ENCODE data around the gene RBL1.

RBL1 gene

GRCh38 chr20:37119356-37120036, 23.7 kb upstream of the RBL1 start:
- H3K36me3 ChIP-seq (ENCODE audit: control insufficient read depth, insufficient read depth, low read length): no peaks in the 10 kb centered on the region
- no peak overlapping the region for H3K4me3 ChIP-seq (ENCODE audit: low read depth, low read length)
- H3K9me3 ChIP-seq (ENCODE audit: control insufficient read depth, insufficient read depth, low read length): no peaks in the 10 kb centered on the region
- no peaks in the 10 kb centered on the region for H3K4me1 ChIP-seq (ENCODE audit: control insufficient read depth, insufficient read depth, low read length)
- no peak overlapping the region for H3K27ac ChIP-seq (ENCODE audit: low read depth, low read length)
- no peaks in the 10 kb centered on the region for H3K27me3 ChIP-seq (ENCODE audit: control insufficient read depth, insufficient read depth, low read length)
- H3K9ac ChIP-seq (ENCODE audit: low read depth, low read length): no peak overlapping the region

- H3K27ac ChIP-seq (ENCODE audit: low read depth, low read length): no peak overlapping the region
- H3K9me3 ChIP-seq (ENCODE audit: control insufficient read depth, insufficient read depth, low read length): no peaks in the 10 kb centered on the region
- H3K27me3 ChIP-seq (ENCODE audit: control insufficient read depth, insufficient read depth, low read length): no peaks in the 10 kb centered on the region
- no peaks in the 10 kb centered on the region for H3K4me1 ChIP-seq (ENCODE audit: control insufficient read depth, insufficient read depth, low read length)
- no peaks in the 10 kb centered on the region for H3K36me3 ChIP-seq (ENCODE audit: control insufficient read depth, insufficient read depth, low read length)
- no peak overlapping the region for H3K9ac ChIP-seq (ENCODE audit: low read depth, low read length)
- no peak overlapping the region for H3K4me3 ChIP-seq (ENCODE audit: low read depth, low read length)
Measured at GRCh38 chr20:37114012-37114411, 18.2 kb upstream of the RBL1 start.

GRCh38 chr20:37111926-37112455, 16.2 kb upstream of the RBL1 start:
- Histone ChIP-seq H3K9me3 (ENCODE audit: control insufficient read depth, insufficient read depth, low read length) (no peaks in the 10 kb centered on the region), H3K36me3 (ENCODE audit: control insufficient read depth, insufficient read depth, low read length) (no peaks in the 10 kb centered on the region), H3K4me3 (ENCODE audit: low read depth, low read length) (no peak overlapping the region), H3K9ac (ENCODE audit: low read depth, low read length) (no peak overlapping the region), H3K27me3 (ENCODE audit: control insufficient read depth, insufficient read depth, low read length) (no peaks in the 10 kb centered on the region), H3K27ac (ENCODE audit: low read depth, low read length) (no peak overlapping the region), H3K4me1 (ENCODE audit: control insufficient read depth, insufficient read depth, low read length) (no peaks in the 10 kb centered on the region)

- Histone ChIP-seq H3K4me3 (ENCODE audit: low read depth, low read length) (no peak overlapping the region), H3K27ac (ENCODE audit: low read depth, low read length) (no peak overlapping the region), H3K4me1 (ENCODE audit: control insufficient read depth, insufficient read depth, low read length) (no peaks in the 10 kb centered on the region), H3K27me3 (ENCODE audit: control insufficient read depth, insufficient read depth, low read length) (no peaks in the 10 kb centered on the region), H3K9ac (ENCODE audit: low read depth, low read length) (no peak overlapping the region), H3K9me3 (ENCODE audit: control insufficient read depth, insufficient read depth, low read length) (no peaks in the 10 kb centered on the region), H3K36me3 (ENCODE audit: control insufficient read depth, insufficient read depth, low read length) (no peaks in the 10 kb centered on the region)
Measured at GRCh38 chr20:37108676-37109075, 12.9 kb upstream of the RBL1 start.

- Histone ChIP-seq H3K27ac (ENCODE audit: low read depth, low read length) (no peak overlapping the region), H3K36me3 (ENCODE audit: control insufficient read depth, insufficient read depth, low read length) (no peaks in the 10 kb centered on the region), H3K27me3 (ENCODE audit: control insufficient read depth, insufficient read depth, low read length) (no peaks in the 10 kb centered on the region), H3K9ac (ENCODE audit: low read depth, low read length) (no peak overlapping the region), H3K4me3 (ENCODE audit: low read depth, low read length) (no peak overlapping the region), H3K9me3 (ENCODE audit: control insufficient read depth, insufficient read depth, low read length) (no peaks in the 10 kb centered on the region), H3K4me1 (ENCODE audit: control insufficient read depth, insufficient read depth, low read length) (no peaks in the 10 kb centered on the region)
Measured at GRCh38 chr20:37102571-37102970, 6.8 kb upstream of the RBL1 start.

GRCh38 chr20:37096415-37097041, 731 bp upstream of the RBL1 start:
- Histone ChIP-seq H3K27me3 (ENCODE audit: control insufficient read depth, insufficient read depth, low read length) (no peaks in the 10 kb centered on the region), H3K9ac (ENCODE audit: low read depth, low read length) (peak overlapping the region; percentile 99), H3K4me1 (ENCODE audit: control insufficient read depth, insufficient read depth, low read length) (peaks cover 5% of the 10 kb centered on the region; the same call in 1 of the 2 replicates), H3K36me3 (ENCODE audit: control insufficient read depth, insufficient read depth, low read length) (peaks cover 8% of the 10 kb centered on the region), H3K4me3 (ENCODE audit: low read depth, low read length) (peak overlapping the region; percentile 79; the same call in 1 of the 2 replicates), H3K27ac (ENCODE audit: low read depth, low read length) (peak overlapping the region; percentile 98), H3K9me3 (ENCODE audit: control insufficient read depth, insufficient read depth, low read length) (no peaks in the 10 kb centered on the region)

GRCh38 chr20:37095108-37095598, 644 bp downstream of the RBL1 start:
- Histone ChIP-seq H3K4me1 (ENCODE audit: control insufficient read depth, insufficient read depth, low read length) (peaks cover 5% of the 10 kb centered on the region; the same call in 1 of the 2 replicates), H3K4me3 (ENCODE audit: low read depth, low read length) (peak overlapping the region; percentile 79), H3K27ac (ENCODE audit: low read depth, low read length) (peak overlapping the region; percentile 81)

GRCh38 chr20:37090407-37090806, 5.4 kb downstream of the RBL1 start:
- Histone ChIP-seq H3K9ac (ENCODE audit: low read depth, low read length) (no peak overlapping the region), H3K4me1 (ENCODE audit: control insufficient read depth, insufficient read depth, low read length) (no peaks in the 10 kb centered on the region), H3K4me3 (ENCODE audit: low read depth, low read length) (no peak overlapping the region), H3K27ac (ENCODE audit: low read depth, low read length) (no peak overlapping the region), H3K27me3 (ENCODE audit: control insufficient read depth, insufficient read depth, low read length) (no peaks in the 10 kb centered on the region), H3K36me3 (ENCODE audit: control insufficient read depth, insufficient read depth, low read length) (peaks cover 45% of the 10 kb centered on the region), H3K9me3 (ENCODE audit: control insufficient read depth, insufficient read depth, low read length) (no peaks in the 10 kb centered on the region)

More at GRCh38 chr20:37095108-37095598, 644 bp downstream of the RBL1 start:
- H3K36me3 ChIP-seq (ENCODE audit: control insufficient read depth, insufficient read depth, low read length): peaks cover 19% of the 10 kb centered on the region
- peak overlapping the region; percentile 99 for H3K9ac ChIP-seq (ENCODE audit: low read depth, low read length)
- H3K27me3 ChIP-seq (ENCODE audit: control insufficient read depth, insufficient read depth, low read length): no peaks in the 10 kb centered on the region
- H3K9me3 ChIP-seq (ENCODE audit: control insufficient read depth, insufficient read depth, low read length): no peaks in the 10 kb centered on the region

- Histone ChIP-seq H3K27ac (ENCODE audit: low read depth, low read length) (no peak overlapping the region), H3K27me3 (ENCODE audit: control insufficient read depth, insufficient read depth, low read length) (no peaks in the 10 kb centered on the region), H3K9ac (ENCODE audit: low read depth, low read length) (no peak overlapping the region), H3K4me3 (ENCODE audit: low read depth, low read length) (no peak overlapping the region), H3K36me3 (ENCODE audit: control insufficient read depth, insufficient read depth, low read length) (peaks cover 31% of the 10 kb centered on the region), H3K4me1 (ENCODE audit: control insufficient read depth, insufficient read depth, low read length) (no peaks in the 10 kb centered on the region), H3K9me3 (ENCODE audit: control insufficient read depth, insufficient read depth, low read length) (no peaks in the 10 kb centered on the region)
Measured at GRCh38 chr20:37081717-37082289, 14.0 kb downstream of the RBL1 start.

- H3K9ac ChIP-seq (ENCODE audit: low read depth, low read length): no peak overlapping the region
- H3K4me1 ChIP-seq (ENCODE audit: control insufficient read depth, insufficient read depth, low read length): no peaks in the 10 kb centered on the region
- no peaks in the 10 kb centered on the region for H3K27me3 ChIP-seq (ENCODE audit: control insufficient read depth, insufficient read depth, low read length)
- 0 out of 2 replicates have a peak, but pooled peaks cover 2% of the 10 kb centered on the region for H3K9me3 ChIP-seq (ENCODE audit: control insufficient read depth, insufficient read depth, low read length)
- H3K36me3 ChIP-seq (ENCODE audit: control insufficient read depth, insufficient read depth, low read length): peaks cover 11% of the 10 kb centered on the region
- H3K4me3 ChIP-seq (ENCODE audit: low read depth, low read length): no peak overlapping the region
- H3K27ac ChIP-seq (ENCODE audit: low read depth, low read length): no peak overlapping the region
Measured at GRCh38 chr20:37077009-37077408, 18.8 kb downstream of the RBL1 start.

Measured in HUES48 (cell line).